Rectal smooth muscle tissue (tissue), 1 donor: Measurements from ENCODE around the gene TBC1D22A.

ENCODE experiments used
- H3K27ac ChIP-seq: one replicate; pipeline ENCODE4 v1.7.0; 2013; ENCODE audit warnings: low read depth, low read length, inconsistent platforms
- H3K27me3 ChIP-seq: one replicate; pipeline ENCODE4 v1.7.0; 2013; ENCODE audit warnings: low read length; ENCODE audit not compliant: control insufficient read depth, insufficient read depth
- H3K36me3 ChIP-seq: one replicate; pipeline ENCODE4 v1.7.0; 2013; ENCODE audit warnings: low read length; ENCODE audit not compliant: control insufficient read depth, insufficient read depth
- H3K4me1 ChIP-seq: one replicate; pipeline ENCODE4 v1.7.0; 2013; ENCODE audit warnings: low read length; ENCODE audit not compliant: control insufficient read depth, insufficient read depth
- H3K4me3 ChIP-seq: one replicate; pipeline ENCODE4 v1.7.0; 2013; ENCODE audit warnings: low read length
- H3K9ac ChIP-seq: one replicate; pipeline ENCODE4 v1.7.0; 2013; ENCODE audit warnings: low read length

The TBC1D22A gene

DNA sequence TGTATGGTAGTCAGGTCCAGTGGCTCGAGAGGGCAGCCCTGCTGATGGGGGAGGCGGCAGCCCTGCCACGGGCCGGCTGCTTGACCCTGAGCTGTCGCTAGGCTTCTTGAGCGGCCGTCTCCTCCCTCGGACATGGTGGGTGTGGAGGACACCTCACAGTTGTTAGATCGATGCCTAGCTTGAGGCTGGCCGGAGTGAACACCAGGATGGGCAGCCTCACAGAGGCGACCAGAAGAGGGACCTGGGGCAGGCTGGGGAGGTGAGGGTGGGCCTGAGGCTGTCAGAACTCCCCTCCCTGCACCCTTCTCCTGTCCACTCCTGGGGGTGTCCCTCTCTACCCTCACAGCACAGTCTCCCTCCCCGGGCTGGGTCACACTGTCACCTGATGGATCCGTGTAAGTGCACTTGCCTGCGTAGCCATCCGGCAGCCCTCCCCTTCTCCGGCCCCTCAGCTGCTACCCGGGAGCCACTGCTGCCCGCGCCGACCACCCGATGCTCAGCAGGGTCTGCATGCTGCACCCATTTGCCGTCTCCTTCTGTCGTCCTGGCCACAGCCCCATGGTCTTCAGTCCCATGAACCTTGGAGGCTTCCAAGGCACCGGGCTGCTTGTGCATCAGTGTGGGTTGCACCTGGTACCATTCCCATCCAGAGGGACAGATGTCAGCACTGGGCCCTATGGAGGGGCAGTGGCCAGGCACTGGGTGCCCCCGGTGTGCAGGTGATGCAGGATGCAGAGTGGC lies 394.1 kb downstream of the TBC1D22A start:
- no peaks in the 10 kb centered on the region for H3K36me3 ChIP-seq
- H3K4me3 ChIP-seq = no peak overlapping the region
- no peak overlapping the region for H3K27ac ChIP-seq
- no peak overlapping the region for H3K9ac ChIP-seq
- no peaks in the 10 kb centered on the region for H3K4me1 ChIP-seq
- H3K27me3 ChIP-seq = no peaks in the 10 kb centered on the region

GRCh38 chr22:47157093-47157420 lies 394.6 kb downstream of the TBC1D22A start:
- Histone ChIP-seq H3K4me1 (no peaks in the 10 kb centered on the region), H3K36me3 (no peaks in the 10 kb centered on the region), H3K27ac (no peak overlapping the region), H3K4me3 (no peak overlapping the region), H3K9ac (no peak overlapping the region), H3K27me3 (no peaks in the 10 kb centered on the region)

DNA sequence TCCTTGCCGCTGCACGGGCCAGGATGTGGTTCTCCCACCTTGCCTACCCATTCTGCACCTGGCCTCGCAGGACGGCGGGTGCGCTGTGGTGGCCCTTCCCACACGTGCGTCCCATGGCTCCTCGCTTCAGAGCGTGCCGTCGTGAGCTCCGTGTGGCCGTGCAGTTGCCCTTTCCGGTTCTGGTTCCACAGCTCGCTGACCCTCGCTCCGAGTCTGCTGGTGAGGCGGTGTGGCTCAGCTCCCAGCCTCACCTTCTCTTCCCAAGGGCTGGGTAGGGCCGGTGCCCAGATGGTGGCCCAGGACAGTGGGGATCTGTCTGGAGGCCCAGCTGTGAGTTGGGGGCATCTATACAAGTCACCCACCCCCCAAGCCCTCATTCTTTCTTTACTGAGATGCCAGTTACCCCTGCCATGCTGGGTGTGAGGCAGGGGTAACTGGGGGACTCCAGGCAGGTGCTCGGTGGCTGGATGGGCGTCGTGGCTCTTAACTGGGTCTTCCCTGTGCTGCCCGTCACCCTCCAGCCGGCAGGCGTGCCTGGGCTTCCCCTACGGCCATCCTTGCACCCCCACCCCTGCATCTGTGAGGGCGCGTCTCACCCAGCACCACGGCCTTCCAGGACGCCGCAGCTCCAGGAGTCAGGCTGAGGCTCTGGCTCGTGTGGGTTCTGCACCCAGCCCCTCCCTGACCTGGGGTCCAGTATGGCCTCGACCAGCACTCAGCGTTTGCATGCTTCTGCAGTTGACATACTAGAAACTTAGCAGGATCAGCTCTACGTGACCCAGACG lies 395.2 kb downstream of the TBC1D22A start:
- no peaks in the 10 kb centered on the region for H3K36me3 ChIP-seq
- H3K27ac ChIP-seq = no peak overlapping the region
- no peak overlapping the region for H3K9ac ChIP-seq
- H3K27me3 ChIP-seq = no peaks in the 10 kb centered on the region
- H3K4me3 ChIP-seq = no peak overlapping the region
- no peaks in the 10 kb centered on the region for H3K4me1 ChIP-seq

GRCh38 chr22:47158457-47158856 lies 396.0 kb downstream of the TBC1D22A start:
- H3K4me1 ChIP-seq = no peaks in the 10 kb centered on the region
- H3K27ac ChIP-seq = no peak overlapping the region
- peaks cover 2% of the 10 kb centered on the region for H3K36me3 ChIP-seq
- H3K9ac ChIP-seq = no peak overlapping the region
- H3K27me3 ChIP-seq = no peaks in the 10 kb centered on the region
- no peak overlapping the region for H3K4me3 ChIP-seq

DNA sequence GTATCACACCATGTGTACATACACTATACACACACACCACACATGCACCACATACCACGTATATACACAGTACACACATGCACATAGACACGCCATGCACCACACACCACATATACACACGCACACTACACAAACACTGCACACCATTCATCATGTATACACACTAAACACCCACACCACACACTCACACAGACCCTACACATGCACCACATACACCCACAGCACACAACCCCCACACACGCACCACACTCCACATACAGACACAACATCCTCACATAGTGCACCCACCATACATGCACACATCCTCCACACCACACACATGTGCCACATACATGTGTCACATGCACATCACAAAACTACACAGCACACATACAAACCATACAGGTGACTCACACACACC lies 397.1 kb downstream of the TBC1D22A start:
- no peaks in the 10 kb centered on the region for H3K27me3 ChIP-seq
- H3K4me3 ChIP-seq = no peak overlapping the region
- H3K9ac ChIP-seq = no peak overlapping the region
- H3K27ac ChIP-seq = no peak overlapping the region
- H3K36me3 ChIP-seq = peaks cover 2% of the 10 kb centered on the region
- H3K4me1 ChIP-seq = no peaks in the 10 kb centered on the region

DNA sequence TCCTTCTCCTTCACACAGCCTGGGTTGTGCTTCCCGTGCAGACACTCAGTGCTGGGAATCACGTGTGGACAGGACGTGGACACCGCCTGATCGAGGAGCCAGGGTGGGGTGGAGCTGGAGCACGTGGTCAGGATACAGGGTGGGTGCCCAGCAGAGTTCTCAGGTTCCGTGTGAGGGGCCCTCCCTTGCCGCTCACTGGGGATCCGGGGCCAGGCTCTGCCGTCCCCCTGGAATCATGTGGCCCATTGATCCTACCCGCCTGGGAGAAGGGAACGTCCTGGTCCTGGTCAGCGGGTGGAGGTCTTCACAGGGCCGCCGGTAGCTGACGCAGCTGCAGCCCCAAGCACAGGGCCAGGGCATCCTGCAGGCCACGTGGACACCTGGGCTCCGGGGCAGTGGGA lies 397.7 kb downstream of the TBC1D22A start:
- Histone ChIP-seq H3K36me3 (peaks cover 2% of the 10 kb centered on the region), H3K27me3 (no peaks in the 10 kb centered on the region), H3K4me1 (no peaks in the 10 kb centered on the region), H3K4me3 (no peak overlapping the region), H3K9ac (no peak overlapping the region), H3K27ac (no peak overlapping the region)

- H3K4me1 ChIP-seq = no peaks in the 10 kb centered on the region
- no peak overlapping the region for H3K4me3 ChIP-seq
- H3K9ac ChIP-seq = no peak overlapping the region
- peaks cover 2% of the 10 kb centered on the region for H3K36me3 ChIP-seq
- H3K27me3 ChIP-seq = no peaks in the 10 kb centered on the region
- no peak overlapping the region for H3K27ac ChIP-seq
Measured at GRCh38 chr22:47160781-47161520, 398.5 kb downstream of the TBC1D22A start.

GRCh38 chr22:47161631-47162030 lies 399.2 kb downstream of the TBC1D22A start:
- no peak overlapping the region for H3K9ac ChIP-seq
- no peaks in the 10 kb centered on the region for H3K27me3 ChIP-seq
- H3K4me3 ChIP-seq = no peak overlapping the region
- H3K4me1 ChIP-seq = no peaks in the 10 kb centered on the region
- no peak overlapping the region for H3K27ac ChIP-seq
- peaks cover 2% of the 10 kb centered on the region for H3K36me3 ChIP-seq

DNA sequence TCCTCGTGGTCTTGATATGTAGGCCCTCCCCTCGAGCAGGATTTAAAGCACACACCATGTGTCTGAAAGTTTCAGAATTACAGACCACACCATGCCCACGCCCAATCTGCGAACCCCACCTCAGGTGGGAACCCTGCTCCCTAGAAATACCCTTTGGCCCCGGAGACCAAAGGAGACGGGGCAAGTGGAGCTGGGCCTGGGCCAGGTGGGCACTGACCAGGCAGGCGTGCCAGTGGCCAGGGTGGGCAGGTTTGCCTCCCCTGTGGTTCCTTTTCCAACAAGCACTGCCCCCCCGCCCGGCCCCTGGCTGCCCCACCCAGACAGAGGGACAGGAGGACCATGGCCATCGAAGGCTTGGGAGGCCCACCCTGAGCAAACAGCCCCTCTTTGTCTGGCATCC lies 400.4 kb downstream of the TBC1D22A start:
- peaks cover 2% of the 10 kb centered on the region for H3K36me3 ChIP-seq
- no peaks in the 10 kb centered on the region for H3K4me1 ChIP-seq
- H3K27ac ChIP-seq = no peak overlapping the region
- no peaks in the 10 kb centered on the region for H3K27me3 ChIP-seq
- no peak overlapping the region for H3K9ac ChIP-seq
- H3K4me3 ChIP-seq = no peak overlapping the region

- Histone ChIP-seq H3K9ac (no peak overlapping the region), H3K27me3 (no peaks in the 10 kb centered on the region), H3K27ac (no peak overlapping the region), H3K4me1 (no peaks in the 10 kb centered on the region), H3K36me3 (peaks cover 2% of the 10 kb centered on the region), H3K4me3 (no peak overlapping the region)
Measured at GRCh38 chr22:47163481-47163855, 401.0 kb downstream of the TBC1D22A start.

DNA sequence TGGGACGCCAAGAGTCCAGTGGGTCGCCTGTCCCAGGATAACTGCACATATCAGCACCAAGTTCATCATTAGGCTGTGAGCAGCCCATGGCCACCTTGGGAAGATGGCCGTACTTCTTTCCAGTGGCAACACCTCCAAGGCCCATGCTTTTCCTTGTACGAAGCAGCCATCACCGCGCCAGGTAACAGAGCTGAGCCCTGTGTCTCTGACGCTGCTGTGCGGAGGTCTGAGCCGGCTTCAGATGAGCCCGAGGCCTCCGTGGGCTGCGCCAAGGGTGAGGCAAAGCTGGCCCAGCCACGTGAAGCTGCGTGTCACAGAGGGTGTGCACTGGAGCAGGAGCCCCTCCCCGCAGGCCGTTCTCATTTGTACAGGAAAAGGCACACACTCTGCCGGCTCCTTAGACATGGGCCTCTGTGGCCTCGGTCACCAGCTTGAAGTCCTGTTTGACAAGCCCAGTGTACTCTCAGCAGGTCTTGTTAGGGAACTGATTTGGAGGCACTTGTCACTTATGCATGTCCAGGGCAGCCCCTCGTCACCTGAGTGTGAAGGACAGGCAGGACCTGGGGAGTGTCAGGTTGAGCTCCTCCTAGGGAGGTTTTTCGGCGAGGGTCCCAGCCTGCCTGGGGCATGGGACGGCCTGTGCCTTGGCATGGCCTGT lies 401.5 kb downstream of the TBC1D22A start:
- no peaks in the 10 kb centered on the region for H3K4me1 ChIP-seq
- H3K27me3 ChIP-seq = no peaks in the 10 kb centered on the region
- no peak overlapping the region for H3K9ac ChIP-seq
- H3K36me3 ChIP-seq = peaks cover 2% of the 10 kb centered on the region
- H3K27ac ChIP-seq = no peak overlapping the region
- no peak overlapping the region for H3K4me3 ChIP-seq
